Lung (tissue), 12 donors: ENCODE data around the gene PPARA. TPM values are rescaled to one million over a fixed set of nuclear protein-coding genes. Genes with fewer than 3 reads are reported as not detected.

ENCODE experiments used
- ATAC-seq: fragments of 200-7000 bp; cut with Tn5 transposase; one replicate; pipeline ENCODE4 v1.9.1; 2020; ENCODE audit warnings: moderate number of reproducible peaks; ENCODE audit not compliant: insufficient read depth, low FRiP score
- DNase-seq, 3 donors: peaks; one replicate each; pipeline ENCODE4 v3.0.0-alpha.2; 2013 to 2017
- H3K27ac ChIP-seq, 2 donors: one replicate each; pipeline ENCODE4 v1.5.1; 2013; ENCODE audit warnings: mild to moderate bottlenecking in 2 of 2, moderate library complexity in 2 of 2, control low read depth in 1 of 2, inconsistent platforms in 1 of 2, low read depth in 1 of 2, low read length in 1 of 2
- H3K27me3 ChIP-seq, 3 donors: one replicate each; pipeline ENCODE4 v1.5.1; 2013; ENCODE audit warnings: low read length in 2 of 3; ENCODE audit not compliant: control insufficient read depth in 3 of 3, insufficient read depth in 3 of 3
- H3K36me3 ChIP-seq, 4 donors: one replicate each; pipeline ENCODE4 v1.5.1; 2013; ENCODE audit warnings: low read length in 4 of 4, mild to moderate bottlenecking in 1 of 4, moderate library complexity in 1 of 4; ENCODE audit not compliant: control insufficient read depth in 4 of 4, insufficient read depth in 4 of 4
- H3K4me1 ChIP-seq, 5 donors: one replicate each; pipeline ENCODE4 v1.5.1; 2013; ENCODE audit warnings: low read length in 5 of 5, mild to moderate bottlenecking in 2 of 5, moderate library complexity in 1 of 5; ENCODE audit not compliant: control insufficient read depth in 5 of 5, insufficient read depth in 5 of 5
- H3K4me3 ChIP-seq: one replicate; pipeline ENCODE4 v1.5.1; 2013; ENCODE audit warnings: mild to moderate bottlenecking, control low read depth, moderate library complexity
- H3K9ac ChIP-seq, 2 donors: one replicate each; pipeline ENCODE4 v1.5.1; 2013; ENCODE audit warnings: low read length in 2 of 2, control low read depth in 1 of 2; ENCODE audit not compliant: insufficient read depth in 1 of 2
- H3K9me3 ChIP-seq, 4 donors: one replicate each; pipeline ENCODE4 v1.5.1; 2013; ENCODE audit warnings: low read length in 3 of 4, mild to moderate bottlenecking in 1 of 4, moderate library complexity in 1 of 4; ENCODE audit not compliant: control insufficient read depth in 4 of 4, insufficient read depth in 3 of 4
- CTCF ChIP-seq: IDR thresholded peaks from 2 replicates; pipeline ENCODE4 v1.5.1; 2012; ENCODE audit warnings: mild to moderate bottlenecking; ENCODE audit errors: control extremely low read depth, extremely low read depth
- WGBS, 2 donors: extraction: QIAGEN DNeasy Blood & Tissue Kit; methylation state at CpG; one replicate each; pipeline ENCODE4 v1.1.7; 2013; 5-methylcytosine and 5-hydroxymethylcytosine counted together
- polyA plus RNA-seq, 2 donors: library from polyadenylated mRNA; stranded (reverse); fragments of 200-250 nt; gene quantifications; one replicate each; pipeline ENCODE4 v1.2.1, GENCODE V29; 2013
- total RNA-seq, 2 donors: library from RNA; depleted of rRNA in 1 of 2; stranded (reverse); fragments of >200 nt in 1 of 2; gene quantifications; one replicate each; pipeline ENCODE4 v1.2.1, GENCODE V29; 2014 to 2021
- donor health status: control.
- donor health status: control.
- donor health status: Bipolar disorder and iron deficiency.
- donor health status: healthy.
- donor health status: DM: yes; HTN: yes; CAD: no.

Gene PPARA
- total and polyA plus RNA-seq, 4 donors = 4.4 to 18.1 (median 11.0) TPM

DNA sequence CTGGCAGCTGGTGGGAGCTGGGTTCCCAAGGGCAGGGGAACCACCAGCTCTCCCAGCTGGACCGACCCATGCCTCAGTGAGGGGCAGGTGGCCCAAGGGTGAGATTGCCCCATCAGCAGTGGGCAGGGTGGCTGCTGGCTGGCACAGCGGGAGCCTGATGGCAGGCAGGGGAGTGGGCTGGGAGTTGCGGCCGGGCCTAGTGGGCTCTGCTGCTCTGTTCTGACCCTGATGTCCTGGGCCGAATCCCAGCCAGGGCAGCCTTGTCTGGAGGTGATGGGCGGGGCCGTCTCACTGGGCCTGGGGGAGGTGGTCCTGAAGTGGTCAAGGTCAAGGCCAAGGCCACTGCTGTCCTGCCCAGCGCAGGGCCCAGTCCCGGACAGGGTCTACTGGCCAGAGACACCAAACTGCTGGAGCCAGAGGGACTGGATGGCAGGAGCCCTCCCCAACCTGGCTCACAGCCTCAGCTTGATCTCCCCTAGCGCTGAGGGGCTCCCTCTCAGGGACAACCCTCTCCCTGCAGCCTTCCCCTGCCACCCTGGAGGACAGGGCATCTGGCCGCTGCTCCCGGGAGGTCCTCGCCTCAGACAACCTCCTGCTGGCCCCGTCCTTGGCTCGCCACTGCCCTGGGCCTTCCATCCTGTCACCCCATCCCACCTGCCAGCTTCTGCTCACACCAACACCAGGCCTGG, 26.5 kb upstream of the PPARA start:
- Histone ChIP-seq H3K4me3 (no peak overlapping the region), H3K36me3 (no peaks in the 10 kb centered on the region), H3K4me1 (peaks cover 0 to 7% (median 2%) of the 10 kb centered on the region in 5 donors), H3K27ac (no peak overlapping the region), H3K9ac (no peak overlapping the region), H3K9me3 (no peaks in the 10 kb centered on the region), H3K27me3 (no peaks in the 10 kb centered on the region)
- ATAC-seq (no peak), DNase-seq (no peak)
- TF ChIP-seq CTCF = no peak
- 89 to 95% methylated on average over 15 of the region's 15 CpGs for WGBS, 2 donors

GRCh38 chr22:46124383-46125144, 25.8 kb upstream of the PPARA start:
- Histone ChIP-seq H3K4me1 (peaks cover 0 to 12% (median 3%) of the 10 kb centered on the region in 5 donors), H3K36me3 (no peaks in the 10 kb centered on the region), H3K9ac (no peak overlapping the region), H3K4me3 (no peak overlapping the region), H3K27me3 (no peaks in the 10 kb centered on the region), H3K27ac (no peak overlapping the region), H3K9me3 (no peaks in the 10 kb centered on the region)
- no peak for DNase-seq
- TF ChIP-seq CTCF = no peak
- WGBS, 2 donors = 92 to 97% methylated on average over 12 of the region's 12 CpGs
- ATAC-seq = no peak

DNA sequence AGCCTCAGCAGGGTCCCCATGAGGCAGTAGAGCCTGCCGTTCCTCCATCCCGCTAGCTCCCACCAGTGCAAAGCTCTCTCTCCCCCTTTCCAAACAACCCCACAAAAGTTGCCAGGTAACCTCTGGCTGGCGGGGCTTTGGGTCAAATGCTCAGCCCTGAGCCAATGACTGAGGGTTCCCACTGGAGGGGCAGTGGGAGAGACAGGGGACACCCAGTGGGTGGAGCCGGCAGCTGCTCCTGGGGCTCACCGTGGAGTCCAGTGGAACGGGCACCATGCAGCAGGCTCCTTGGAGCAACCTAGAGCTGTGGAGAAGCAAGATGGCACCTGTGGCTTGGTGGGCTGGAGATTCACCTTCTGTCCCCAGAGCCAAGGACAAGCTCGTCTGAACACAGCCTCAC, 25.0 kb upstream of the PPARA start:
- no peak overlapping the region for H3K27ac ChIP-seq
- 85 to 89% methylated on average over 7 of the region's 7 CpGs for WGBS, 2 donors
- DNase-seq (no peak), ATAC-seq (no peak)
- no peaks in the 10 kb centered on the region for H3K36me3 ChIP-seq
- no peaks in the 10 kb centered on the region for H3K27me3 ChIP-seq
- H3K9ac ChIP-seq = no peak overlapping the region
- no peak for TF ChIP-seq CTCF
- H3K4me3 ChIP-seq = no peak overlapping the region
- no peaks in the 10 kb centered on the region for H3K9me3 ChIP-seq
- peaks cover 0 to 13% (median 2%) of the 10 kb centered on the region in 5 donors for H3K4me1 ChIP-seq
